GM19193 (cell line): Measurements from ENCODE around the gene UBR3.

Experiments
- POLR2A ChIP-seq: IDR thresholded peaks from 4 replicates; pipeline ENCODE4 v1.6.1; 2011; ENCODE audit not compliant: insufficient read depth, insufficient read length; ENCODE audit errors: extremely low read depth

UBR3 gene

DNA sequence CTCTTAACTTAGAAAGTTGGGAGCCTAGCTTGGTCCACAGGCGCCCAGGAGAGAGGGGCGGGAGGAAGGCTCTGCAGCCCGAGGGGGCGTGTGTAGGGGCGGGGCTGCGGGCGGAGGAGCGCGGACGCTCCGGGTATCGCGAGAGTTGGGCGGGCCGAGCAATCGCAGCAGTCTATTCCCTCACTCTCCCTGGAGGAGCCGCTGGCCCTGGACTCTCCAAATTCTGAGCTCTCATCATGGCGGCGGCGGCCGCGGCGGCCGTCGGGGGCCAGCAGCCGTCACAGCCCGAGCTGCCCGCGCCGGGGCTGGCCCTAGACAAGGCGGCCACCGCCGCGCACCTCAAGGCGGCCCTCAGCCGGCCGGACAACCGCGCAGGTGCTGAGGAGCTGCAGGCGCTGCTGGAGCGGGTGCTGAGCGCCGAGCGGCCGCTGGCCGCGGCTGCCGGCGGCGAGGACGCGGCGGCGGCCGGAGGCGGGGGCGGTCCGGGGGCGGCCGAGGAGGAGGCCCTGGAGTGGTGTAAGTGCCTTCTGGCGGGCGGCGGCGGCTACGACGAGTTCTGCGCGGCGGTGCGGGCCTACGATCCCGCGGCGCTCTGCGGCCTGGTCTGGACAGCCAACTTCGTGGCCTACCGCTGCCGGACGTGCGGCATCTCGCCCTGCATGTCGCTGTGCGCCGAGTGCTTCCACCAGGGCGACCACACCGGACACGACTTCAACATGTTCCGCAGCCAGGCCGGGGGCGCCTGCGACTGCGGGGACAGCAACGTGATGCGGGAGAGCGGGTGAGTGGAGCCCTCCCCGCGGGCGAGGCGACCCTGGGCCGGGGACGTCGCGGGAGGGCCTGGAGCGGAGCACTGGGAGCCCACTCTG is at the start of gene UBR3:
Gene UBR3 (plus strand): TSS at position 183 of the 869 bp plus-strand sequence. CDS start 54 bp downstream, at position 237.
- peak; percentile 89 for TF ChIP-seq POLR2A

GRCh38 chr2:169778446-169778845 is 48.8 kb upstream of the UBR3 start:
- no peak for TF ChIP-seq POLR2A

- TF ChIP-seq POLR2A = no peak
These were observed 45.8 kb upstream of the UBR3 start for GRCh38 chr2:169781249-169782013.

DNA sequence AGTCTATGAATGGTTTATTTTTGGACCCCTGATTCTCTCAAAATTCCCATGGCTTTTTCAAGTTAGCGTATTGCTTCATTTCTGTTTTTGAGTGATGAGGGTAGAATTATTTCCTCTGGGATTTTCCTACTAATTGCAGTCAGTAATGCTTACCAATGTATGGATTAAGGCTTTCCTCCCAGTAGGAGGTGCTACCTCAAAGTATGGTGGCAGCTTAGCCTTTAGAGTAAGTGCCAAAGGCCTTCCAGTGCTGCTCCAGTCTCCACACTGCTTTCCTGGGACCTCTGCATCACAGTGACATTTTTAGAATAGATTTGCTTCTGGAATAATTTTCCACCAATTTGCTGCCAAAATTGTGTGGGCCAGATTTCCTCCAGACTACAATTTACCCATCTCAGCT is 44.7 kb upstream of the UBR3 start:
- no peak for TF ChIP-seq POLR2A

DNA sequence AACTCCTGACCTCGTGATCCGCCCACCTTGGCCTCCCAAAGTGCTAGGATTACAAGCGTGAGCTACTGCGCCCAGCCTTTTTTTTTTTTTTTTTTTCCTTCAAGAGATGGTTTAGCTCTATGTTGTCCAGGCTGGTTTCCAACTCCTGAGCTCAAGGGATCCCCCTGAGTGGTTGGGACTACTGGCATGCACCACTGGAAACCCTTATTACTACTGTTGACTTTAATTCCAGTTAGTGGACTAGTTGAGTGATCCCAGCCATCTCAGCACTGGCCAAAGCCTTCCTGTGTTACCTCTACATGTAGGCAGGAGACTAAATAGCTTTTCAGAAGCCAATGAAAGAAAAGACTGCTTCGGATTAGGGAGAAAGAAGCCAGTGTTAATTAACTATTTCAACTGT is 36.7 kb upstream of the UBR3 start:
- no peak for TF ChIP-seq POLR2A

DNA sequence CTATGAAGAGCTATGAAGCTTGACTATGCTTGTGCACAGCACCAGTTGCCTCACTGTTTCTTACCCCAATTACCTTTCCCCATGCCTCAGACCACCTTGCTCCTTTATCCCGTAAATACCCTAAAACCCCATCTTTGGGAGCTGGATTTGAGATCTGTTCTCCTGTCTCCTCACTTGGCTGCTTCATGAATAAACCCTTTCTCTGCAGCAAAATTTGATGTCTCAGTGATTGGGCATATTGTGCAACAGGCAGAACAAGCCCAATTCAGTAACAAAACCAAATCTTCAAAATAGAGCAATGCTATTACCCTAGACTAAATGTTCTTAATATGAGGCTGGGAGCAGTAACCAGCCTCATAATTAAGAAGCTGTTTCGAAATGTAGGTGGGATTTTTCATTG is 32.1 kb upstream of the UBR3 start:
- no peak for TF ChIP-seq POLR2A

- no peak for TF ChIP-seq POLR2A
These were observed 30.8 kb upstream of the UBR3 start for GRCh38 chr2:169796441-169796840.

GRCh38 chr2:169797601-169798000 is 29.7 kb upstream of the UBR3 start:
- TF ChIP-seq POLR2A = no peak

DNA sequence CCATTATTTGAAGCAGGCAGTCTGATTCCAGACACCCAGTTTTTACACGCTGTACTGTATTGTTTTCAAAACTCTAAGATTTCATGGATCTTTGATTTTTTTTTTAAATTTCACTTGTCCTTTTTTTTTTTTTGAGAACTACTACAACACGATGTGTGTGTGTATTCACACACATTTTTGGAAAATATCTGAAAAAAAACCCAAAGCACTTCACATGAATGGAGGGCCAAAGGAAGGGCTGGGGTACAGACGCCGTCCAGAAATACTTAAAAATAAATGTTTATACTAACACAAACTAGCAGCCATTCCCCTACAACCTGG is 28.9 kb upstream of the UBR3 start:
- TF ChIP-seq POLR2A = no peak

DNA sequence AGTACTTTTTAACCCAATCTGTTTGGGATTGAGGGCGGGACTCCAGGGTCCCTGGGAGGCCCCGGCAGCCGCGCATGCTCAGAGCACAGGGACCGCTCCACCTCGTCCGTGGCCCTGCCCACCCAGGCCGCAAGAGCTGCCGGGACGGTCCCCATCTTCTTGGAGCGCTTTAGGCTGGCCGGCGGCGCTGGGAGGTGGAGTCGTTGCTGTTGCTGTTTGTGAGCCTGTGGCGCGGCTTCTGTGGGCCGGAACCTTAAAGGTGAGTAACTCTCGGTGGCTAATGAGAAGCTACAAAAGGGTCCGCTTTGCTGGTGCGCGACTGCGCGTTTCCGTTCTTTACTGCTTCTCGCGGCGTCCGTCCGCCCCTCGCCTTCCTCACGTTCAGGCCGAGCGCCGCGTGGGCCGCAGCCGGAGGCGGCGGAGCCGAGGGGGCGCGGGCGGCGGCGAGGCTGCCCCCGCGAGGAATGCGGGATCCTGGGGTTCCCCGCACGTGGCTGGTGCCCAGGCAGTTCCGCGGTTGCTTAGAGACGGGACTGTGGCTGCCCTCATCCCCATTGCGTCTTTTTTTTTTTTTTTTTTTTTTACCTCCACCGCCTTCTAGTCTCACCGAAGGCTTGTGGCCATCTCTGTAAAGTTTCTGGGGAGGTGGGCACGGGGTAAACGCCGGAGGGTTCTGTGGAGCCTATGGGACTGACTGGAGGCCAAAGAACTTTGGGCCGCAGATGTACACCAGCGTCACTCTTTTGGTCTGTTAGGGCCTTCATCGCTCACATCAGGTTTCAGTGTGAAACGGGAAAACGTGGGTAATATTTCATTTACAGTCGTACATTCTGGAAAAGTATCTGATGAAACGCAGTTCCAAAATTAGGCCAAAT is 28.3 kb upstream of the UBR3 start, which contains the start of gene SSB:
Gene SSB (plus strand): TSS at position 154 of the 875 bp plus-strand sequence. CDS start 2,090 bp downstream, outside the sequence.
- TF ChIP-seq POLR2A = peak; percentile 84

- TF ChIP-seq POLR2A = no peak
These were observed 23.8 kb upstream of the UBR3 start for GRCh38 chr2:169803480-169803879.

DNA sequence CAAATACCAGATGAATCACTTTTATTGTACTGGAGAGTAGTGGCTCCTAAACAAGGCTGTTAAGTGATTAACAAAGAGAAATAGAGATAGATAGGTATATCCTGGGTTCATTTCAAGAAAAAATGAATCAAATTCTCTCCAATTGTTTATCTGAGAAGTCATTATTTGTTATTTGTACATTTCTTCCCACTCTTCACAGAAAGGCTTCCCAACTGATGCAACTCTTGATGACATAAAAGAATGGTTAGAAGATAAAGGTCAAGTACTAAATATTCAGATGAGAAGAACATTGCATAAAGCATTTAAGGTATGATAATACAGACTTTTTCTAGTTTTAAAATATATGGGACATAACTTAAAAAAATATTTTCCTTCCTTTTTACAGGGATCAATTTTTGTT is 20.7 kb upstream of the UBR3 start:
- TF ChIP-seq POLR2A = no peak

- TF ChIP-seq POLR2A = no peak
These were observed 19.0 kb upstream of the UBR3 start for GRCh38 chr2:169808221-169808620.

GRCh38 chr2:169815849-169816248 is 11.4 kb upstream of the UBR3 start:
- TF ChIP-seq POLR2A = no peak

- no peak for TF ChIP-seq POLR2A
These were observed 9.0 kb upstream of the UBR3 start for GRCh38 chr2:169818241-169818640.
